Mammary epithelial cell (primary cell): Measurements from ENCODE around the gene TBC1D23.

Source experiments
- CTCF ChIP-seq, 2 donors: IDR thresholded peaks in 1 of 2; conservative IDR thresholded peaks in 1 of 2; 2 replicates each; pipeline ENCODE4 v1.5.1; 2011 to 2012; ENCODE audit warnings: inconsistent platforms in 2 of 2, low read length in 2 of 2, mild to moderate bottlenecking in 2 of 2, control low read depth in 1 of 2, low read depth in 1 of 2; ENCODE audit not compliant: insufficient read depth in 1 of 2; ENCODE audit errors: extremely low read depth in 1 of 2
- EZH2 ChIP-seq: IDR thresholded peaks from 2 replicates; pipeline ENCODE4 v1.6.1; 2012; ENCODE audit warnings: low read length, inconsistent platforms, borderline replicate concordance

GRCh38 chr3:100297784-100298183 lies 37.0 kb downstream of the TBC1D23 start:
- TF ChIP-seq CTCF (conservative IDR thresholded peaks at IDR 0.05 in 1 of 2, IDR thresholded peaks at IDR 0.05 in 1 of 2; ENCODE audit: extremely low read depth in 1 of 2, insufficient read depth in 1 of 2, low read depth in 1 of 2, low read length in 2 of 2) (no peak), EZH2 (no peak)
